H1 (cell line): Measurements from ENCODE around the gene CCDC9B. TPM values are rescaled to one million over a fixed set of nuclear protein-coding genes. Genes with fewer than 3 reads are reported as not detected.

Experiments
- CEBPB ChIP-seq: IDR thresholded peaks from 2 replicates; pipeline ENCODE4 v1.6.1; 2012; ENCODE audit warnings: low read depth, low read length
- EZH2 ChIP-seq: fragments of 200-600 bp; sonication (generic); IDR thresholded peaks from 2 replicates; pipeline ENCODE4 v1.7.1; 2012; ENCODE audit warnings: low read depth, mild to moderate bottlenecking, moderate library complexity, low read length, inconsistent platforms; ENCODE audit not compliant: severe bottlenecking
- HDAC6 ChIP-seq: IDR thresholded peaks from one replicate; pipeline ENCODE4 v1.7.1; 2012; ENCODE audit warnings: low read depth, mild to moderate bottlenecking, inconsistent platforms, low read length, moderate library complexity
- PHF8 ChIP-seq: fragments of 200-600 bp; sonication (generic); conservative IDR thresholded peaks from 2 replicates; pipeline ENCODE4 v1.7.1; 2012; ENCODE audit warnings: low read depth, mild to moderate bottlenecking, inconsistent platforms, low read length, moderate library complexity
- RAD21 ChIP-seq, 2 experiments: IDR thresholded peaks in 1 of 2; conservative IDR thresholded peaks in 1 of 2; 2 replicates each; pipeline ENCODE4 v1.6.1; 2011; ENCODE audit warnings: low read depth in 2 of 2, low read length in 2 of 2, improper control_type of control experiment in 1 of 2, inconsistent platforms in 1 of 2, mild to moderate bottlenecking in 1 of 2, moderate library complexity in 1 of 2
- polyA plus RNA-seq, 7 experiments: library from polyadenylated mRNA; depleted of rRNA in 3 of 7; stranded (reverse) in 5 of 7; unstranded in 2 of 7; fragments of >200 nt in 5 of 7; fragments of 200-250 nt in 2 of 7; gene quantifications; 1 replicate in 5 of 7; 2 replicates in 1 of 7; 4 replicates in 1 of 7; pipeline versions ENCODE4 v1.2.1 to v1.2.3, GENCODE V29; 2011 to 2013; ENCODE audit warnings: missing spikeins in 2 of 7, mixed read lengths in 2 of 7
- total RNA-seq: library from RNA; stranded (reverse); fragmentation: NEBNext Ultra II Directional; extraction: Animal tissue kit (Norgen Biotek cat#: 25700); gene quantifications from 2 replicates; pipeline ENCODE4 v1.2.1, GENCODE V29; 2021
- TF ChIP-seq, protein P1 (sequence below): IDR thresholded peaks from 2 replicates; pipeline ENCODE4 v1.6.1; 2012; ENCODE audit warnings: inconsistent platforms

The CCDC9B gene
- total and polyA plus RNA-seq, 2 of the 8 experiments (the other 6 are each of a cell fraction or from before 2014, with no cell fraction given), result 0.45 to 0.78 TPM

DNA sequence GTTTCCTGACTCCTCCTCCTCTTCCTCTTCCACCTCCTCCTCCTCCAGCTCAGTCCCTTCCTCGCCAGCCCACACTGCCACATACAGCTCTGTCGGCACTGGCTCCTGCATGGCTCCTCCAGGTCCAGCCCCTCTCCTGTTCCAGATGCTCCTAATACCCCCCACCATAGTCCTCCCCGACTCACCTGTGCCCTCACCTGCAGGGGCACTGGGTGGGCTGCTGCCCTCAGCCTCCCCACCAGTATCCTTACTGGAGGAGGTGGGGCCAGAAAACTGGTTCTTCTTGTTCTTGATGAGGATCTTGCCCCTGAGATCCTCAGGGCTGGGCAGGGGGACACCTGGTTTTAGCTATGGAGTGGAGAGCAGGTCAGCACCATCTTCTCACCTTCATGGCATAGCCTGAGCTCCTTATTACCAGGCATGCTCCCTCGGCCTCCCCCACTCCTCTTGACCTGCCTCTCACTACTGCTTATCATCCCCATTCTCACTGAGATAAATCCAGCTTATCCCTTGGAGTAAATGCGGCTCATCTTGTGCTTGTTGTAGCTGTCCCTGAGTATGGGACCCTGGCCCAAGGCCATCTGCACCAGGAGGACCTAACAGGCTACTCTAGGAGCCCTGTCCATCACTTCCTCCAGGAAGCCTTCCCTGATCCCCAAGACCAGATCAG lies 44.0 kb downstream of the CCDC9B start (continued):
- TF ChIP-seq EZH2, result no peak
- no peak for TF ChIP-seq RAD21 (IDR thresholded peaks at IDR 0.05 in 1 of 2, conservative IDR thresholded peaks at IDR 0.05 in 1 of 2; ENCODE audit: low read depth in 2 of 2, low read length in 2 of 2)
- TF ChIP-seq PHF8, result no peak
- TF ChIP-seq, protein P1, sequence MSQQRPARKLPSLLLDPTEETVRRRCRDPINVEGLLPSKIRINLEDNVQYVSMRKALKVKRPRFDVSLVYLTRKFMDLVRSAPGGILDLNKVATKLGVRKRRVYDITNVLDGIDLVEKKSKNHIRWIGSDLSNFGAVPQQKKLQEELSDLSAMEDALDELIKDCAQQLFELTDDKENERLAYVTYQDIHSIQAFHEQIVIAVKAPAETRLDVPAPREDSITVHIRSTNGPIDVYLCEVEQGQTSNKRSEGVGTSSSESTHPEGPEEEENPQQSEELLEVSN, result no peak
- no peak for TF ChIP-seq CEBPB
- no peak for TF ChIP-seq HDAC6
- TF ChIP-seq, all 59 proteins: peak for 0
